Measurements from ENCODE around the gene TLE1. TPM values are rescaled to one million over a fixed set of nuclear protein-coding genes. Genes with fewer than 3 reads are reported as not detected.

TLE1 gene
- total RNA-seq, 1 donor from 2014 or later = 40.0 TPM

GRCh38 chr9:81564632-81565031, 124.7 kb downstream of the TLE1 start:
- DNase-seq (ENCODE audit: low read depth) (no peak), FAIRE-seq (no peak)
- no peak overlapping the region for H3K4me3 ChIP-seq (ENCODE audit: low read depth, low read length)
- no peaks in the 10 kb centered on the region for H3K27me3 ChIP-seq (ENCODE audit: control insufficient read depth, insufficient read depth, low read length)
- H3K36me3 ChIP-seq (ENCODE audit: control insufficient read depth, insufficient read depth, low read length) = no peaks in the 10 kb centered on the region
- TF ChIP-seq, protein P1, sequence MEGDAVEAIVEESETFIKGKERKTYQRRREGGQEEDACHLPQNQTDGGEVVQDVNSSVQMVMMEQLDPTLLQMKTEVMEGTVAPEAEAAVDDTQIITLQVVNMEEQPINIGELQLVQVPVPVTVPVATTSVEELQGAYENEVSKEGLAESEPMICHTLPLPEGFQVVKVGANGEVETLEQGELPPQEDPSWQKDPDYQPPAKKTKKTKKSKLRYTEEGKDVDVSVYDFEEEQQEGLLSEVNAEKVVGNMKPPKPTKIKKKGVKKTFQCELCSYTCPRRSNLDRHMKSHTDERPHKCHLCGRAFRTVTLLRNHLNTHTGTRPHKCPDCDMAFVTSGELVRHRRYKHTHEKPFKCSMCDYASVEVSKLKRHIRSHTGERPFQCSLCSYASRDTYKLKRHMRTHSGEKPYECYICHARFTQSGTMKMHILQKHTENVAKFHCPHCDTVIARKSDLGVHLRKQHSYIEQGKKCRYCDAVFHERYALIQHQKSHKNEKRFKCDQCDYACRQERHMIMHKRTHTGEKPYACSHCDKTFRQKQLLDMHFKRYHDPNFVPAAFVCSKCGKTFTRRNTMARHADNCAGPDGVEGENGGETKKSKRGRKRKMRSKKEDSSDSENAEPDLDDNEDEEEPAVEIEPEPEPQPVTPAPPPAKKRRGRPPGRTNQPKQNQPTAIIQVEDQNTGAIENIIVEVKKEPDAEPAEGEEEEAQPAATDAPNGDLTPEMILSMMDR (IDR thresholded peaks at IDR 0.05; ENCODE audit: insufficient read depth, low read length, severe bottlenecking) = no peak

DNA sequence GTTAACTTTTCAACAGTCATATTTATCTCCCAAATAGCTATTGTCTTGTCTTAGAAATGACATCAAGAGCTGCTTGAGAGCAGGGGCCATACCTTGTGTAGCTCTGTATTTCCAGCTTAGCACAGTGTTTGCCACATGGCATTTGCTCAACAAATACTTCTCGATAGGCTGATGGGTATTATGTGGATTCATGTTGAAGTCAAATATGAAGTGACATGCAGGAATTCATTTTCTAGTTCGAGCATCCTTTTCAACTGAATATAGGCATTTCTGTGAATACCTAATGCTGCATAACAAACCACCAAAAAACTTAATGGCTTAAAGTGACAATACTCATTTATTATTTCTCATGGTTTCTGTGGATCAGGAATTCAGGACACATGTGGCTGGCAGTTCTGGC, 125.6 kb downstream of the TLE1 start:
- H3K27me3 ChIP-seq (ENCODE audit: control insufficient read depth, insufficient read depth, low read length) = no peaks in the 10 kb centered on the region
- H3K4me3 ChIP-seq (ENCODE audit: low read depth, low read length) = no peak overlapping the region
- DNase-seq (ENCODE audit: low read depth) (no peak), FAIRE-seq (no peak)
- H3K36me3 ChIP-seq (ENCODE audit: control insufficient read depth, insufficient read depth, low read length) = no peaks in the 10 kb centered on the region
- TF ChIP-seq, protein P1 (IDR thresholded peaks at IDR 0.05; ENCODE audit: insufficient read depth, low read length, severe bottlenecking) = no peak

- no peak overlapping the region for H3K4me3 ChIP-seq (ENCODE audit: low read depth, low read length)
- H3K27me3 ChIP-seq (ENCODE audit: control insufficient read depth, insufficient read depth, low read length) = no peaks in the 10 kb centered on the region
- H3K36me3 ChIP-seq (ENCODE audit: control insufficient read depth, insufficient read depth, low read length) = no peaks in the 10 kb centered on the region
- no peak for DNase-seq (ENCODE audit: low read depth)
- FAIRE-seq = no peak
- TF ChIP-seq, protein P1 (IDR thresholded peaks at IDR 0.05; ENCODE audit: insufficient read depth, low read length, severe bottlenecking) = no peak
Observed at GRCh38 chr9:81563020-81563407, 126.3 kb downstream of the TLE1 start.

DNA sequence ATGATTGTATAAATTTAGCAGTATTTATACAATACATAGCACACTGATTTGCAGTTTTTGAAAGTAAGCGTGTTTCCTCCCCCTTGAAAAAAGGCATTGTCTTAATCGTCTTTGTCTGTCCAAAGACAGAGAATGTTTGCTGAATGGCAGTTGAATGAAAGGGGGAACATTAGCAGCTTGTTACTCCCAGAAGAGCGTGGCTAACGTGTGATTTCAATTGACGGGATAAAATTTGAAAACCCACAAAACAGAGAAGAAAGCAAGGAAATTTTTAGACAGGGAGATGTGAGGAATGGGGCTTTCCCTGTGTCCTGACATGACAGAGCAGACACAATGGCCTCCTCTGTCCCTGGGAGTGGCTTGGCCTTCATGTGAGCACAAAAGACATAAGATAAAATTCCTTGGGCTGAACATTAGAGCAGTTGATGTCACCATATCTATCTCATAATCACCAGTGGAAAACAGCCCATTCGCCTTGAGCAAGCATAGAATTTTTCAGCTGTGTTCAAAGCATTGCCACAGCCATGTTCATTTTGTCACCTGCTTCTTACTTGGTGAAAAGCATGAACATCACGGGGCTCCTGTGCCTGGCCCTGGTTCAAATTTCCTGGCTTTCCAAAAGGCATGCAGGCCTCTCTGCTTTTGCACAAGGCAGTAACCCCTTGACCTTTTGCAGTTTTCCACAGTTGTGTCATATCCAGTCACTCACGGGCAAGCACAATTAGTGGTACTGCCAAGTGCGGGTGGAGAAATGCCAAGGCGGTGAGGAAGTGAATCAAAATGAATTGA, 126.9 kb downstream of the TLE1 start:
- peak; percentile 90 for DNase-seq (ENCODE audit: low read depth)
- no peak overlapping the region for H3K4me3 ChIP-seq (ENCODE audit: low read depth, low read length)
- TF ChIP-seq, protein P1 (IDR thresholded peaks at IDR 0.05; ENCODE audit: insufficient read depth, low read length, severe bottlenecking) = no peak
- no peaks in the 10 kb centered on the region for H3K36me3 ChIP-seq (ENCODE audit: control insufficient read depth, insufficient read depth, low read length)
- H3K27me3 ChIP-seq (ENCODE audit: control insufficient read depth, insufficient read depth, low read length) = no peaks in the 10 kb centered on the region
- no peak for FAIRE-seq

- no peak for DNase-seq (ENCODE audit: low read depth)
- Histone ChIP-seq H3K4me3 (ENCODE audit: low read depth, low read length) (no peak overlapping the region), H3K36me3 (ENCODE audit: control insufficient read depth, insufficient read depth, low read length) (no peaks in the 10 kb centered on the region), H3K27me3 (ENCODE audit: control insufficient read depth, insufficient read depth, low read length) (no peaks in the 10 kb centered on the region)
- FAIRE-seq = no peak
- TF ChIP-seq, protein P1 (IDR thresholded peaks at IDR 0.05; ENCODE audit: insufficient read depth, low read length, severe bottlenecking) = no peak
Observed at GRCh38 chr9:81560851-81561732, 128.3 kb downstream of the TLE1 start.
